Nephron progenitor cell (in vitro differentiated cells): Measurements from ENCODE around the gene MACC1.
"Not testable (repeated sequence)": the region's sequence is repeated elsewhere in the genome, so short reads cannot be mapped to it uniquely, and the experiment has no call there.

ENCODE experiments used
- DNase-seq: peaks from one replicate; pipeline ENCODE4 v3.0.0; 2021
- H3K27ac Mint-ChIP-seq: 2 replicates; pipeline ENCODE4 v1.8.0; 2021; ENCODE audit warnings: mild to moderate bottlenecking, moderate library complexity, mixed read lengths
- H3K27me3 Mint-ChIP-seq: 2 replicates; pipeline ENCODE4 v1.8.0; 2021; ENCODE audit warnings: mild to moderate bottlenecking, low read depth, mixed read lengths; ENCODE audit not compliant: poor library complexity
- H3K36me3 Mint-ChIP-seq: 2 replicates; pipeline ENCODE4 v1.8.0; 2021; ENCODE audit warnings: low read depth, mixed read lengths
- H3K4me1 Mint-ChIP-seq: 2 replicates; pipeline ENCODE4 v1.8.0; 2021; ENCODE audit warnings: mixed read lengths
- H3K4me3 Mint-ChIP-seq: 2 replicates; pipeline ENCODE4 v1.8.0; 2021; ENCODE audit warnings: mild to moderate bottlenecking, moderate library complexity, mixed read lengths
- H3K9me3 Mint-ChIP-seq: 2 replicates; pipeline ENCODE4 v1.8.0; 2021; ENCODE audit warnings: mild to moderate bottlenecking, moderate library complexity, mixed read lengths
- TF ChIP-seq, protein P1 (sequence below): fragments of 200-600 bp; sonication (generic); IDR thresholded peaks from 2 replicates; pipeline ENCODE4 v1.5.0; 2021; ENCODE audit warnings: antibody characterized with exemption

The MACC1 gene

DNA sequence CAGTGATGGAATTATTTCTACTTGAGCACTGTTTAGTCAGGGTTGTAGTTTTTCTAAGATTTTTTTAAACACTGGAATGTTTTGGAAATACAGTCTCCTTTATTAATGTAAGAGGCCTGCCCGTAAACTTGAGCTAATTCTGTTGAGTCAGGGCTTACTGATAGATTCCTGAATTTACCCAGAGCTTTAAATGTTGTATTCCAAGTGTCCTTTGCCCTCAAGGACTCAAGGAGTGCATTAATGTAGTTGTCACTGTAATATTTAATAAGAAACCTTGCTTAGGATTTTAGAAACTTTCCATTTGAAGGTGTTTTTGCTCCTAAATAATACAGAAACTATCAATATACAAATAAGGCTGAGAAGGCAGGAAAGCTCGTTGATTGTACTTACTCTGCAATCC, 89.2 kb downstream of the MACC1 start:
- no peak overlapping the region for H3K27ac Mint-ChIP-seq
- no peak overlapping the region for H3K4me3 Mint-ChIP-seq
- H3K36me3 Mint-ChIP-seq, result no peaks in the 10 kb centered on the region
- no peak for DNase-seq
- TF ChIP-seq, protein P1, sequence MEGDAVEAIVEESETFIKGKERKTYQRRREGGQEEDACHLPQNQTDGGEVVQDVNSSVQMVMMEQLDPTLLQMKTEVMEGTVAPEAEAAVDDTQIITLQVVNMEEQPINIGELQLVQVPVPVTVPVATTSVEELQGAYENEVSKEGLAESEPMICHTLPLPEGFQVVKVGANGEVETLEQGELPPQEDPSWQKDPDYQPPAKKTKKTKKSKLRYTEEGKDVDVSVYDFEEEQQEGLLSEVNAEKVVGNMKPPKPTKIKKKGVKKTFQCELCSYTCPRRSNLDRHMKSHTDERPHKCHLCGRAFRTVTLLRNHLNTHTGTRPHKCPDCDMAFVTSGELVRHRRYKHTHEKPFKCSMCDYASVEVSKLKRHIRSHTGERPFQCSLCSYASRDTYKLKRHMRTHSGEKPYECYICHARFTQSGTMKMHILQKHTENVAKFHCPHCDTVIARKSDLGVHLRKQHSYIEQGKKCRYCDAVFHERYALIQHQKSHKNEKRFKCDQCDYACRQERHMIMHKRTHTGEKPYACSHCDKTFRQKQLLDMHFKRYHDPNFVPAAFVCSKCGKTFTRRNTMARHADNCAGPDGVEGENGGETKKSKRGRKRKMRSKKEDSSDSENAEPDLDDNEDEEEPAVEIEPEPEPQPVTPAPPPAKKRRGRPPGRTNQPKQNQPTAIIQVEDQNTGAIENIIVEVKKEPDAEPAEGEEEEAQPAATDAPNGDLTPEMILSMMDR, result no peak
- no peaks in the 10 kb centered on the region for H3K27me3 Mint-ChIP-seq
- no peaks in the 10 kb centered on the region for H3K9me3 Mint-ChIP-seq
- peaks cover 18% of the 10 kb centered on the region for H3K4me1 Mint-ChIP-seq

DNA sequence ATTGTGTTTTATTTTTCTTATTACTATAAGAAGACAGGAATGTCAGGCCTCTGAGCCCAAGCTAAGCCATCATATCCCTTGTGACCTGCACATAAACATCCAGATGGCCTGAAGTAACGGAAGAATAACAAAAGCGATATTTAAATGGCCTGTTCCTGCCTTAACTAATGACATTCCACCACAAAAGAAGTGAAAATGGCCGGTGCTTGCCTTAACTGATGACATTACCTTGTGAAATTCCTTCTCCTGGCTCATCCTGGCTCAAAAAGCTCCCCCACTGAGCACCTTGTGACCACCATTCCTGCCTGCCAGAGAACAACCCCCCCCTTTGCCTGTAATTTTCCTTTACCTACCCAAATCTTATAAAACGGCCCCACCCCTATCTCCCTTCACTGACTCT, 91.1 kb downstream of the MACC1 start:
- peaks cover 28% of the 10 kb centered on the region for H3K4me1 Mint-ChIP-seq
- not testable (repeated sequence) for H3K9me3 Mint-ChIP-seq, DNase-seq, H3K36me3 Mint-ChIP-seq, H3K27me3 Mint-ChIP-seq, H3K27ac Mint-ChIP-seq, H3K4me3 Mint-ChIP-seq

DNA sequence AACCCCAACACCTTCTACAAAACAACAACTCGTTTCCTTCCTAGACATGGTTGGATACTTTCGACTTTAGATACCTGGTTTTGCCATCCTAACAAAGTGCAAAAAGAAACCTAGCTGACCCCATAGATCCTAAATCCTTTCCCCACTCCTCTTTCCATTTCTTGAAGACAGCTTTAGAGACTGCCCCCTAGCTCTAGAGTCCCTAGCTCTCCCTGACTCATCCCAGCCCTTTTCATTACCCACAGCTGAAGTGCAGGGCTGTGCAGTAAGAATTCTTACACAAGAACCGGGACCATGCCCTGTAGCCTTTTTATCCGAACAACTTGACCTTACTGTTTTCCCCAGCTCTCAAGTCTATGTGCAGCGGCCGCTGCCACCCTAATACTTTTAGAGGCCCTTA, 93.1 kb downstream of the MACC1 start:
- peaks cover 20% of the 10 kb centered on the region for H3K4me1 Mint-ChIP-seq
- not testable (repeated sequence) for H3K4me3 Mint-ChIP-seq, H3K27ac Mint-ChIP-seq, H3K27me3 Mint-ChIP-seq, DNase-seq, H3K36me3 Mint-ChIP-seq, H3K9me3 Mint-ChIP-seq

DNA sequence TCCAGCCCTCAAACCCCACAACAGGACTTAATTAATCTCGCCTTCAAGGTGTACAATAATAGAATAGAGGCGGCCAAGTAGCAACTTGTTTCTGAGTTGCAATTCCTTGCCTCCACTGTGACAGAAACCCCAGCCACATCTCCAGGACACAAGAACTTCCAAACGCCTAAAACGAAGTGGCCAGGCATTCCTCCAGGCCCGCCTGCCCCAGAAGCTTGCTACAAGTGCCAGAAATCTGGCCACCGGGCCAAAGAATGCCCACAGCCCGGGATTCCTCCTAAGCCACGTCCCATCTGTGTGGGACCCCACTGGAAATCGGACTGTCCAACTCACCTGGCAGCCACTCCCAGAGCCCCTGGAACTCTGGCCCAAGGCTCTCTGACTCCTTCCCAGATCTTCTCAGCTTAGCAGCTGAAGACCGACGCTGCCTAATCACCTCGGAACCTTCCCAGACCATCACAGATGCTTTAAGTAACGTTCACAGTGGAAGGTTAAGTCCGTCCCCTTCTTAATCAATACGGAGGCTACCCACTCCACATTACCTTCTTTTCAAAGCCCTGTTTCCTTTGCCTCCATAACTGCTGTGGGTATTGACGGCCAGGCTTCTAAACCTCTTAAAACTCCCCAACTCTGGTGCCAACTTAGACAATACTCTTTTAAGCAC, 94.4 kb downstream of the MACC1 start:
- not testable (repeated sequence) for H3K27ac Mint-ChIP-seq, H3K4me3 Mint-ChIP-seq, H3K27me3 Mint-ChIP-seq, H3K9me3 Mint-ChIP-seq, H3K36me3 Mint-ChIP-seq, DNase-seq
- H3K4me1 Mint-ChIP-seq, result peaks cover 14% of the 10 kb centered on the region

DNA sequence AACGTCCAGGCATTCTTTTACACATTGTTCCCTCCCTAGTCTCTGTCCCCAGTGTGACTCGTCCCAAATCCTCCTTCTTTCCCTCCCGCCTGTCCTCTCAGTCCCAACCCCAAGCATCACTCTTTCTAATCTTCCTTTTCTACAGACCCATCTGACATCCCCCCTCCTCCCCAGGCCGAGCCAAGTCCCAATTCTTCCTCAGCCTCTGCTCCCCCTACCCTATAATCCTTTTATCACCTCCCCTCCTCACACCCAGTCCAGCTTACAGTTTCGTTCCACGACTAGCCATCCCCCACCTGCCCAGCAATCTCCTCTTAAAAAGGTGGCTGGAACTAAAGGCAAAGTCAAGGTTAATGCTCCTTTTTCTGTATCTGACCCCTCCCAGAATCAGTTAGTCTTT, 95.1 kb downstream of the MACC1 start:
- DNase-seq, result no peak
- Mint-ChIP-seq H3K4me1 (peaks cover 14% of the 10 kb centered on the region), H3K4me3 (no peak overlapping the region), H3K27ac (no peak overlapping the region), H3K27me3 (peaks cover 8% of the 10 kb centered on the region), H3K9me3 (no peaks in the 10 kb centered on the region), H3K36me3 (no peaks in the 10 kb centered on the region)
- TF ChIP-seq, protein P1, result no peak

DNA sequence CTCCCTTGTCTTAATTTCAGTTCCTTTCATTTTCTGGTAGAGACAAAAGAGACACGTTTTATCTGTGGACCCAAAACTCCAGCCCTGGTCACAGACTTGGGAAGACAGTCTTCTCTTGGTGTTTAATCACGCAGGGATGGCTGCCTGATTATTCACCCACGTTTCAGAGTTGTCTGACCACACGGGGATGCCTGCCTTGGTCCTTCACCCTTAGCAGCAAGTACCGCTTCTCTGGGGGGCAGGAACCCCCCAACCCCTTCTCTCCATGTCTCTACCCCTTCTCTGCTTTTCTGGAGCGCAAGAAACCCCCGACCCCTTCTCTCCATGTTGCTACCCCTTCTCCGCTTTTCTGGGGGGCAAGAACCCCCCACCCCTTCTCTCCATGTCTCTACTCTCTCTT, 95.8 kb downstream of the MACC1 start:
- Mint-ChIP-seq H3K9me3 (no peaks in the 10 kb centered on the region), H3K27me3 (peaks cover 8% of the 10 kb centered on the region), H3K36me3 (no peaks in the 10 kb centered on the region), H3K27ac (no peak overlapping the region), H3K4me3 (peak overlapping the region; percentile 39), H3K4me1 (peaks cover 14% of the 10 kb centered on the region)
- TF ChIP-seq, protein P1, result no peak
- no peak for DNase-seq

DNA sequence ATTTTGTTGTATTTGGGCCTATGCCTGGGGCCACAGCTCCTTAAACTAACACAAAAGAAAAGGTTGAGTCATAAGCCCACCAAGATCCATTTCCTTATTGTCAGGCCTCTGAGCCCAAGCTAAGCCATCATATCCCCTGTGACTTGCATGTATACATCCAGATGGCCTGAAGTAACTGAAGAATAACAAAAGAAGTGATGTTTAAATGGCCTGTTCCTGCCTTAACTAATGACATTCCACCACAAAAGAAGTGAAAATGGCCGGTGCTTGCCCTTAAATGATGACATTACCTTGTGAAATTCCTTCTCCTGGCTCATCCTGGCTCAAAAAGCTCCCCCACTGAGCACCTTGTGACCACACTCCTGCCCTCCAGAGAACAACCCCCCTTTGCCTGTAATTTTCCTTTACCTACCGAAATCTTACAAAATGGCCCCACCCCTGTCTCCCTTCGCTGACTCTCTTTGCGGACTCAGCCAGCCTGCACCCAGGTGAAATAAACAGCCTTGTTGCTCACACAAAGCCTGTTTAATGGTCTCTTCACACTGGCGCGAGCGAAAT, 96.5 kb downstream of the MACC1 start:
- not testable (repeated sequence) for H3K27ac Mint-ChIP-seq, H3K9me3 Mint-ChIP-seq, H3K36me3 Mint-ChIP-seq, H3K27me3 Mint-ChIP-seq, DNase-seq
- Mint-ChIP-seq H3K4me3 (peak overlapping the region; percentile 39), H3K4me1 (peaks cover 14% of the 10 kb centered on the region)

DNA sequence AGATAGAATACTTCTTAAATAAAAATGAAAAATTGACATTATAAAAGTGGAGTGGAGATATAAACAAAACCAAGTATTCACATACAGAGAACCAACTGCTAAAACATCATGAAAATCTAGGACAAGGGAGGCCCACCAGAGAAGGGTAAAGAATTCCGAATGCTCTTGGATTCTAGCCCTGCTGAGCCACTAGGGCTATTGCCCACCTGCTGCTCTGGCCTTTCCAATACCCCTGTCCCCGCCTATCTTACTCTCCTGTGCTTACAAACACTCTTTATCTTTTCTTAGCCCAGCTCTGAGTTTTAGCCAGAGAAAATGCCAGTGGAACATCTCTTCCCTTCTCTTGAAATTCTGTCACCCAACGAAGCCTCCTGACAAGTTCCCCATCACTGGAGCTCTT, 100.3 kb downstream of the MACC1 start:
- no peaks in the 10 kb centered on the region for H3K9me3 Mint-ChIP-seq
- H3K27me3 Mint-ChIP-seq, result peaks cover 4% of the 10 kb centered on the region
- no peak for DNase-seq
- H3K36me3 Mint-ChIP-seq, result no peaks in the 10 kb centered on the region
- H3K27ac Mint-ChIP-seq, result no peak overlapping the region
- TF ChIP-seq, protein P1, result no peak
- H3K4me3 Mint-ChIP-seq, result no peak overlapping the region
- H3K4me1 Mint-ChIP-seq, result peaks cover 19% of the 10 kb centered on the region
